B cell (primary cell): ENCODE results near the gene KPNA2. TPM values are rescaled to one million over a fixed set of nuclear protein-coding genes. Genes with fewer than 3 reads are reported as not detected.
"Not testable (repeated sequence)": the region's sequence is repeated elsewhere in the genome, so short reads cannot be mapped to it uniquely, and the experiment has no call there.

ENCODE experiments used
- ATAC-seq: fragments of 200-7000 bp; cut with Tn5 transposase; one replicate; pipeline ENCODE4 v1.10.0; 2021; ENCODE audit warnings: low read depth, mild to moderate bottlenecking, moderate number of reproducible peaks, moderate library complexity
- CTCF ChIA-PET: fragments of 350-600 bp; sonication (Branson Sonifier 250); formaldehyde crosslinking; loops from one replicate; lab custom pipeline; 2021; ENCODE audit warnings: antibody characterized with exemption, inconsistent platforms; lab: Charles Lee
- POLR2A ChIA-PET: fragments of 350-600 bp; sonication (Branson Sonifier 250); formaldehyde crosslinking; loops from one replicate; lab custom pipeline; 2021; ENCODE audit warnings: antibody characterized with exemption; lab: Charles Lee
- DNase-seq: peaks from one replicate; pipeline ENCODE4 v3.0.0; 2013
- H2AFZ ChIP-seq: 2 replicates; pipeline ENCODE4 v1.6.1; 2012; ENCODE audit warnings: mild to moderate bottlenecking, low read depth, low read length; ENCODE audit not compliant: insufficient read depth, poor library complexity, severe bottlenecking
- H3K27ac ChIP-seq, 2 donors: 1 replicate in 1 of 2; 2 replicates in 1 of 2; pipeline ENCODE4 v1.5.1; 2012 to 2013; ENCODE audit warnings: low read length in 2 of 2, mild to moderate bottlenecking in 2 of 2, moderate library complexity in 1 of 2
- H3K27me3 ChIP-seq, 4 experiments: fragments of 200-600 bp in 1 of 4; sonication (generic) in 1 of 4; replicated peaks in 1 of 4; 1 replicate in 2 of 4; 2 replicates in 2 of 4; pipeline versions ENCODE4 v1.6.1 to v1.7.0; 2013 to 2016; ENCODE audit warnings: low read length in 3 of 4, mild to moderate bottlenecking in 2 of 4, mixed read lengths in 1 of 4, moderate library complexity in 1 of 4; ENCODE audit not compliant: insufficient read depth in 4 of 4, control insufficient read depth in 3 of 4; ENCODE audit errors: control extremely low read depth in 1 of 4
- H3K36me3 ChIP-seq, 2 experiments: replicated peaks in 1 of 2; 1 replicate in 1 of 2; 2 replicates in 1 of 2; pipeline versions ENCODE4 v1.6.1 to v1.7.1; 2013; ENCODE audit warnings: low read length in 1 of 2; ENCODE audit not compliant: insufficient read depth in 2 of 2, control insufficient read depth in 1 of 2; ENCODE audit errors: control extremely low read depth in 1 of 2, extremely low read depth in 1 of 2
- H3K4me1 ChIP-seq, 2 donors: fragments of 200-600 bp in 1 of 2; sonication (generic) in 1 of 2; 1 replicate in 1 of 2; 2 replicates in 1 of 2; pipeline versions ENCODE4 v1.5.1 to v1.6.1; 2013 to 2017; ENCODE audit warnings: low read length in 2 of 2; ENCODE audit not compliant: control insufficient read depth in 2 of 2, insufficient read depth in 2 of 2
- H3K4me2 ChIP-seq: replicated peaks from 2 replicates; pipeline ENCODE3; 2012; ENCODE audit warnings: mild to moderate bottlenecking, low read depth, low read length; ENCODE audit not compliant: poor library complexity, severe bottlenecking
- H3K4me3 ChIP-seq, 5 experiments: fragments of 200-600 bp in 1 of 5; sonication (generic) in 1 of 5; 1 replicate in 3 of 5; 2 replicates in 2 of 5; pipeline versions ENCODE4 v1.5.1 to v1.7.0; 2011 to 2016; ENCODE audit warnings: low read length in 4 of 5, mild to moderate bottlenecking in 4 of 5, low read depth in 2 of 5, control low read depth in 1 of 5, moderate library complexity in 1 of 5; ENCODE audit not compliant: insufficient read depth in 1 of 5; ENCODE audit errors: control extremely low read depth in 1 of 5, extremely low read depth in 1 of 5
- H3K79me2 ChIP-seq: fragments of 200-600 bp; sonication (generic); one replicate; pipeline ENCODE4 v1.6.0; 2016; ENCODE audit warnings: low read length; ENCODE audit not compliant: control insufficient read depth, insufficient read depth
- H3K9ac ChIP-seq: fragments of 200-600 bp; sonication (generic); 2 replicates; pipeline ENCODE4 v1.6.1; 2017; ENCODE audit warnings: mild to moderate bottlenecking, low read length, moderate library complexity
- H3K9me3 ChIP-seq, 3 donors: one replicate each; pipeline versions ENCODE4 v1.6.1 to v1.7.1; 2013; ENCODE audit warnings: low read length in 2 of 3; ENCODE audit not compliant: control insufficient read depth in 2 of 3, insufficient read depth in 1 of 3; ENCODE audit errors: control extremely low read depth in 1 of 3
- H4K20me1 ChIP-seq: 2 replicates; pipeline ENCODE4 v1.6.0; 2012; ENCODE audit warnings: mild to moderate bottlenecking, low read length; ENCODE audit not compliant: insufficient read depth, control insufficient read depth, poor library complexity, severe bottlenecking
- H3K27ac Mint-ChIP-seq: one replicate; pipeline ENCODE4 v1.8.0; 2021; ENCODE audit warnings: mixed read lengths
- H3K27me3 Mint-ChIP-seq: one replicate; pipeline ENCODE4 v1.8.0; 2021; ENCODE audit warnings: mixed read lengths
- H3K4me1 Mint-ChIP-seq: one replicate; pipeline ENCODE4 v1.8.0; 2021; ENCODE audit warnings: mixed read lengths
- H3K4me3 Mint-ChIP-seq: one replicate; pipeline ENCODE4 v1.8.0; 2021; ENCODE audit warnings: mixed read lengths
- H3K9me3 Mint-ChIP-seq: one replicate; pipeline ENCODE4 v1.8.0; 2022; ENCODE audit warnings: mixed read lengths; ENCODE audit not compliant: insufficient read depth
- EZH2 ChIP-seq: IDR thresholded peaks from 2 replicates; pipeline ENCODE4 v1.6.1; 2012; ENCODE audit warnings: borderline replicate concordance, low read depth, mild to moderate bottlenecking, moderate library complexity, low read length; ENCODE audit not compliant: insufficient read depth, poor library complexity, severe bottlenecking
- WGBS: methylation state at CpG from one replicate; pipeline ENCODE4 v1.1.5; 2013; ENCODE audit warnings: missing lambda C conversion rate; ENCODE audit not compliant: insufficient coverage; 5-methylcytosine and 5-hydroxymethylcytosine counted together
- intact Hi-C: fragments of 100-400 bp; cut with micrococcal nuclease; formaldehyde crosslinking; loops from one replicate; pipeline ENCODE4 v1.10.0; 2022
- polyA plus RNA-seq: library from polyadenylated mRNA; depleted of rRNA; stranded (reverse); fragments of >200 nt; gene quantifications from 2 replicates; pipeline ENCODE4 v1.2.3, GENCODE V29; 2012
- total RNA-seq, 2 donors: library from RNA; stranded (reverse); fragments of 120-200 nt in 1 of 2; gene quantifications; 1 replicate in 1 of 2; 2 replicates in 1 of 2; pipeline versions ENCODE4 v1.2.3 to v1.2.4, GENCODE V29; 2013 to 2022

KPNA2 gene
- total and polyA plus RNA-seq, 2 donors (not counting 1 experiment from before 2014, with no cell fraction given), result 20.0 to 25.2 TPM

- H3K4me1 Mint-ChIP-seq, H3K4me3 ChIP-seq, H3K27me3 Mint-ChIP-seq, H3K27me3 ChIP-seq, H3K79me2 ChIP-seq, H3K4me2 ChIP-seq, ATAC-seq, intact Hi-C loops, H3K36me3 ChIP-seq, H4K20me1 ChIP-seq, H3K9me3 ChIP-seq, H3K27ac Mint-ChIP-seq, CTCF ChIA-PET, DNase-seq, H2AFZ ChIP-seq, H3K4me1 ChIP-seq, H3K27ac ChIP-seq, POLR2A ChIA-PET, H3K9me3 Mint-ChIP-seq, H3K4me3 Mint-ChIP-seq, H3K9ac ChIP-seq: not testable (repeated sequence)
- 98% methylated on average over 46 of the region's 57 CpGs for WGBS
These were observed 16.1 kb downstream of the KPNA2 start for GRCh38 chr17:68051321-68052312.

GRCh38 chr17:68052810-68053209, 17.3 kb downstream of the KPNA2 start:
- Histone ChIP-seq H3K79me2 (no peaks in the 10 kb centered on the region), H3K4me1 (no peaks in the 10 kb centered on the region), H3K27me3 (no peaks in the 10 kb centered on the region), H3K4me3 (no peak overlapping the region), H4K20me1 (no peaks in the 10 kb centered on the region), H3K9ac (no peak overlapping the region), H3K27ac (no peak overlapping the region), H3K9me3 (no peaks in the 10 kb centered on the region), H3K36me3 (no peaks in the 10 kb centered on the region), H3K4me2 (no peak overlapping the region), H2AFZ (no peak overlapping the region)
- Mint-ChIP-seq H3K27me3 (no peaks in the 10 kb centered on the region), H3K9me3 (no peaks in the 10 kb centered on the region), H3K4me3 (no peak overlapping the region), H3K4me1 (no peaks in the 10 kb centered on the region), H3K27ac (no peak overlapping the region)
- ChIA-PET POLR2A (no interaction called here), CTCF (interaction anchor here (0.6 kb wide), 2 partner anchors 47 to 386 kb away, joined by 3 read pairs; no protein-coding TSS in a partner anchor)
- DNase-seq (no peak), ATAC-seq (no peak)
- TF ChIP-seq EZH2, result no peak
- intact Hi-C loops, result no loop called here
- WGBS, result over 99% methylated on average over 14 of the region's 14 CpGs
